H1 (cell line): ENCODE results near the gene SLC6A7. TPM values are rescaled to one million over a fixed set of nuclear protein-coding genes. Genes with fewer than 3 reads are reported as not detected.

Experiments used
- BCL11A ChIP-seq, 2 experiments: IDR thresholded peaks; one replicate each; pipeline ENCODE4 v1.6.1; 2011; ENCODE audit warnings: low read depth in 2 of 2, low read length in 2 of 2, mild to moderate bottlenecking in 2 of 2
- CHD7 ChIP-seq: fragments of 300-600 bp; sonication (generic); IDR thresholded peaks from 2 replicates; pipeline ENCODE4 v1.7.1; 2012; ENCODE audit warnings: low read length, moderate library complexity, mild to moderate bottlenecking, inconsistent platforms; ENCODE audit not compliant: insufficient replicate concordance
- JUN ChIP-seq: IDR thresholded peaks from 2 replicates; pipeline ENCODE4 v1.6.1; 2011; ENCODE audit warnings: low read depth, mild to moderate bottlenecking, improper control_type of control experiment, low read length
- SIRT6 ChIP-seq: IDR thresholded peaks from one replicate; pipeline ENCODE4 v1.7.1; 2012; ENCODE audit warnings: low read length, inconsistent platforms
- ZNF274 ChIP-seq: IDR thresholded peaks from 2 replicates; pipeline ENCODE4 v1.7.0; 2012; ENCODE audit warnings: low read length, borderline replicate concordance; ENCODE audit errors: extremely low read depth
- polyA plus RNA-seq, 7 experiments: library from polyadenylated mRNA; depleted of rRNA in 3 of 7; stranded (reverse) in 5 of 7; unstranded in 2 of 7; fragments of >200 nt in 5 of 7; fragments of 200-250 nt in 2 of 7; gene quantifications; 1 replicate in 5 of 7; 2 replicates in 1 of 7; 4 replicates in 1 of 7; pipeline versions ENCODE4 v1.2.1 to v1.2.3, GENCODE V29; 2011 to 2013; ENCODE audit warnings: missing spikeins in 2 of 7, mixed read lengths in 2 of 7
- total RNA-seq: library from RNA; stranded (reverse); fragmentation: NEBNext Ultra II Directional; extraction: Animal tissue kit (Norgen Biotek cat#: 25700); gene quantifications from 2 replicates; pipeline ENCODE4 v1.2.1, GENCODE V29; 2021

SLC6A7 gene
- total and polyA plus RNA-seq, 2 of the 8 experiments (the other 6 are each of a cell fraction or from before 2014, with no cell fraction given): 0.07 to 0.12 TPM

DNA sequence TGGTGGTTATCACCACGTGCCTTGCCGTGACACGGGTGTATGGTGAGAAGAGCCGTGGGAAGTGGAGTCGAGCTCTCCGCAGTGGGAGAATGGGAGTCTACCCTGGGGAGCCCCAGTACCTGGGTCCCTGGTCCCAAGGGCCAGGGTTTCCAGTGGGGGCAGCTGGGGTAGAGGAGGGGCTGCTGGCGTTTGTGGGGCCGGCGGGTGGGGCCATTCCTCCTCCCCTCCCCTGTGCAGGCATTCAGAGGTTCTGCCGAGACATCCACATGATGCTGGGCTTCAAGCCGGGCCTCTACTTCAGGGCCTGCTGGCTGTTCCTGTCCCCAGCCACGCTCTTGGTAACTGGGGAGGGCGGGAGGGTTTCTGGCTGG lies 14.7 kb downstream of the SLC6A7 start (continued):
- TF ChIP-seq CHD7: no peak
- no peak for TF ChIP-seq ZNF274
- no peak for TF ChIP-seq JUN
- no peak for TF ChIP-seq BCL11A (IDR thresholded peaks at IDR 0.05; ENCODE audit: low read depth in 2 of 2, low read length in 2 of 2)
- no peak for TF ChIP-seq SIRT6
